ENCODE results near the gene CDK5RAP2.

The CDK5RAP2 gene

GRCh38 chr9:120477534-120478001, 102.4 kb downstream of the CDK5RAP2 start:
- H3K9ac ChIP-seq (ENCODE audit: low read depth, low read length, poor library complexity, severe bottlenecking) = no peak overlapping the region
- no peaks in the 10 kb centered on the region for H3K9me3 ChIP-seq (ENCODE audit: insufficient read depth, low read depth, low read length)
- H3K4me2 ChIP-seq (ENCODE audit: low read depth, low read length, poor library complexity, severe bottlenecking) = no peak overlapping the region
- H3F3A ChIP-seq (ENCODE audit: low read depth) = no peaks in the 10 kb centered on the region
- no peaks in the 10 kb centered on the region for H3K9me2 ChIP-seq (replicated peaks; ENCODE audit: low read depth, low read length)
- no peaks in the 10 kb centered on the region for H3K27me3 ChIP-seq (ENCODE audit: insufficient read depth, low read length, poor library complexity, severe bottlenecking)
- no peaks in the 10 kb centered on the region for H3K79me2 ChIP-seq (ENCODE audit: insufficient read depth, low read length)
- no peak overlapping the region for H3K4me3 ChIP-seq (ENCODE audit: low read length, poor library complexity, severe bottlenecking)
- no peaks in the 10 kb centered on the region for H4K20me1 ChIP-seq (ENCODE audit: insufficient read depth, low read length, poor library complexity, severe bottlenecking)
- H3K36me3 ChIP-seq (ENCODE audit: insufficient read depth, low read length) = peaks cover 92% of the 10 kb centered on the region
- TF ChIP-seq CTCF (conservative IDR thresholded peaks at IDR 0.05; ENCODE audit: low read length) (peak; percentile 96), EZH2phosphoT487 (IDR thresholded peaks at IDR 0.05; ENCODE audit: borderline replicate concordance) (no peak)
- no peaks in the 10 kb centered on the region for H3K4me1 ChIP-seq (ENCODE audit: insufficient read depth, low read length, poor library complexity, severe bottlenecking)
- no peak overlapping the region for H2AFZ ChIP-seq (ENCODE audit: low read length)

- H3K4me3 ChIP-seq (ENCODE audit: low read length, poor library complexity, severe bottlenecking) = no peak overlapping the region
- peaks cover 94% of the 10 kb centered on the region for H3K36me3 ChIP-seq (ENCODE audit: insufficient read depth, low read length)
- H3K9ac ChIP-seq (ENCODE audit: low read depth, low read length, poor library complexity, severe bottlenecking) = no peak overlapping the region
- H3F3A ChIP-seq (ENCODE audit: low read depth) = no peaks in the 10 kb centered on the region
- no peaks in the 10 kb centered on the region for H3K9me3 ChIP-seq (ENCODE audit: insufficient read depth, low read depth, low read length)
- H3K4me1 ChIP-seq (ENCODE audit: insufficient read depth, low read length, poor library complexity, severe bottlenecking) = no peaks in the 10 kb centered on the region
- TF ChIP-seq EZH2phosphoT487 (IDR thresholded peaks at IDR 0.05; ENCODE audit: borderline replicate concordance) = no peak
- TF ChIP-seq CTCF (conservative IDR thresholded peaks at IDR 0.05; ENCODE audit: low read length) = no peak
- H2AFZ ChIP-seq (ENCODE audit: low read length) = no peak overlapping the region
- no peaks in the 10 kb centered on the region for H3K27me3 ChIP-seq (ENCODE audit: insufficient read depth, low read length, poor library complexity, severe bottlenecking)
- H3K4me2 ChIP-seq (ENCODE audit: low read depth, low read length, poor library complexity, severe bottlenecking) = no peak overlapping the region
- no peaks in the 10 kb centered on the region for H3K9me2 ChIP-seq (replicated peaks; ENCODE audit: low read depth, low read length)
- no peaks in the 10 kb centered on the region for H3K79me2 ChIP-seq (ENCODE audit: insufficient read depth, low read length)
- H4K20me1 ChIP-seq (ENCODE audit: insufficient read depth, low read length, poor library complexity, severe bottlenecking) = no peaks in the 10 kb centered on the region
Measured at GRCh38 chr9:120475341-120475740, 104.6 kb downstream of the CDK5RAP2 start.

- no peaks in the 10 kb centered on the region for H3K79me2 ChIP-seq (ENCODE audit: insufficient read depth, low read length)
- H3K9me3 ChIP-seq (ENCODE audit: insufficient read depth, low read depth, low read length) = no peaks in the 10 kb centered on the region
- TF ChIP-seq EZH2phosphoT487 (IDR thresholded peaks at IDR 0.05; ENCODE audit: borderline replicate concordance) (no peak), CTCF (conservative IDR thresholded peaks at IDR 0.05; ENCODE audit: low read length) (no peak)
- H3K27me3 ChIP-seq (ENCODE audit: insufficient read depth, low read length, poor library complexity, severe bottlenecking) = no peaks in the 10 kb centered on the region
- no peaks in the 10 kb centered on the region for H4K20me1 ChIP-seq (ENCODE audit: insufficient read depth, low read length, poor library complexity, severe bottlenecking)
- H3F3A ChIP-seq (ENCODE audit: low read depth) = no peaks in the 10 kb centered on the region
- H3K4me1 ChIP-seq (ENCODE audit: insufficient read depth, low read length, poor library complexity, severe bottlenecking) = no peaks in the 10 kb centered on the region
- no peak overlapping the region for H3K9ac ChIP-seq (ENCODE audit: low read depth, low read length, poor library complexity, severe bottlenecking)
- no peaks in the 10 kb centered on the region for H3K9me2 ChIP-seq (replicated peaks; ENCODE audit: low read depth, low read length)
- H3K36me3 ChIP-seq (ENCODE audit: insufficient read depth, low read length) = peaks cover 99% of the 10 kb centered on the region
- no peak overlapping the region for H3K4me2 ChIP-seq (ENCODE audit: low read depth, low read length, poor library complexity, severe bottlenecking)
- no peak overlapping the region for H3K4me3 ChIP-seq (ENCODE audit: low read length, poor library complexity, severe bottlenecking)
- no peak overlapping the region for H2AFZ ChIP-seq (ENCODE audit: low read length)
Measured at GRCh38 chr9:120474591-120475243, 105.2 kb downstream of the CDK5RAP2 start.
